UCSD-AML1 (cell line): ENCODE data around the gene MGMT.
A peak's percentile ranks its signal among the peaks of the same experiment; 100 is the strongest.

Source experiments
- DNase-seq: peaks from one replicate; lab custom pipeline; 2025; ENCODE audit not compliant: unreplicated experiment; lab: John Stamatoyannopoulos, UW

Gene MGMT

GRCh38 chr10:129769381-129770116 is 302.5 kb downstream of the MGMT start:
- no peak for DNase-seq

DNA sequence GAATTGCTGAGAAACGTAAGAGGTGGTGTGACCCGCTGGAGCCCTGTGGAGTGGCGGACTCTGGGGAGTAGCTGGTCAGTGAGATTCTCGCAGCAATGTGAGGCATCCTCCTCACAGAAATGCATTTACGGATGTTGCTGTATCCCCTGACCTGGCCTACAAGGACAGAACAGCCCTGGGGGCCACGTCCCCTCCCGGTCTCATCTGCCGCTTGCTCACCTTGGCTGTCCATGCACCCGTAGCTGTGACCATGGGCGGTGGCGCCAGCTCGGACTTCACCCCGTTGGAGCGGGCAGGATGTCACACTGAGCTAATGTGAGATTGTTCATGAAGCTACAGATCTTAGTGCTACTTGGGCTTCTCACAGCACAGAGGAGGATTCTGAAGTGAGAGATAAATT is 303.2 kb downstream of the MGMT start:
- DNase-seq: no peak

- DNase-seq: no peak
Observed at GRCh38 chr10:129771024-129771423, 304.0 kb downstream of the MGMT start.

- no peak for DNase-seq
Observed at GRCh38 chr10:129771576-129771975, 304.5 kb downstream of the MGMT start.

DNA sequence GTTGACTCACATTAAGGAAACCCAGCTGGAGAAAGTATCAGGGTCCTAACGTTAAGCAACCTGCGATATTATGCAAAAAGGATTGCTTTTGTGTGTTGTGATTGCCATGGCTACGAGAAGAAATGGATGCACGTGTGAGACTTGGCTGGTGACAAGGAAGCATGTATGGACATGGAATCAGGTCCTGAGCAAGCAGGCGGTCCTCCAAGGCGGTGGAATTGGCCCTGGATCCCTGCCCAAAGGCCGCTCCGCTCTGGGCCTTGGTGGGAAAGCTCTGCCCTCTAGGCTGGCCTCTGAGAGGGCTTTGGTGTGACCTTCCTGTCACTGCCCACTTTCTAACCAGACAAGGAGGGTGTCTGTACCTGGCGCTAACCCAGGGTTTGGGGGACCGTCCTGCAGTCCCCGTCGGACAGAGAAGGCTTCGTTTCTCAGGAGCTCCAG is 305.0 kb downstream of the MGMT start:
- DNase-seq: no peak

DNA sequence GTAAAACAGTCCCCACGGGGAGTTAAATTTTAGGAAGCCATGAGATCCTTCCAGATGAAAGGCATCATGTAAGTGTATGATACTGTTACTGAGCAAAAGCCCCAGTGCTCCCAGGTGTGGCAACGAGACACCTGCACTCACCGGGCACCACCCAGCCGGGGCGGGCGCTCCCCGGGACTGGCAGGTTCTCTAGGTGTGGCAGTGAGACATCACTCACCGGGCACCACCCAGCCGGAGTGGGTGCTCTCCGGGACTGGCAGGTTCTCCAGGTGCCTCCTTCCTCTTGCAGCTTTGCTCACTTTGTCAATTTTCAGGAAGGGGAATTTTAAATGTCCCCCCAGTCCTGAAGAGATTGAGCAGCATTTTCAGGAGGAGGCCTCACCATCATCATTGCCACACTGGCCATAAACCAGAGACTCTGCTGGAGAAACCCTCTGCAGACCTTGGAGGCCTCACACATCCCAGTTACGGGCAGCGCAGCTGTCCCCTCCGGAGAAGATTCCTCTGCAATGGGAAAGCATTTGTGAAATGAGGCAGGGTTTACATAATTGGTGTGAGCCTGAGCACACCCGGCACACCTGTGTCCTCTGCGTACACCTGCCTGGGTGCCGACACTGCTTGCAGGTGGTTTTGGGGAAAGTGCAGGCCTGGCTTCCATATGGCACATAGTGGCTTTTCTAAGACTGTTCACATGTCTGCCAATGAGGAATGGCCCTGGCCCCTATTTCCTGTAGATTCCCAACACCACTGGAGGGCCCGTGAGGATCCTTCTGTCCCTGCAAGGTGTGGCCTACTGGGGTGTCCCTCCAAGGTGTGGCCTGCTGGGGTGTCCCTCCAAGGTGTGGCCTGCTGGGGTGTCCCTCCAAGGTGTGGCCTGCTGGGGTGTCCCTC is 305.7 kb downstream of the MGMT start:
- DNase-seq: no peak

- no peak for DNase-seq
Observed at GRCh38 chr10:129773359-129773990, 306.4 kb downstream of the MGMT start.

GRCh38 chr10:129774082-129774735 is 307.2 kb downstream of the MGMT start:
- no peak for DNase-seq

GRCh38 chr10:129774736-129775401 is 307.8 kb downstream of the MGMT start:
- no peak for DNase-seq

- no peak for DNase-seq
Observed at GRCh38 chr10:129775681-129776080, 308.6 kb downstream of the MGMT start.

DNA sequence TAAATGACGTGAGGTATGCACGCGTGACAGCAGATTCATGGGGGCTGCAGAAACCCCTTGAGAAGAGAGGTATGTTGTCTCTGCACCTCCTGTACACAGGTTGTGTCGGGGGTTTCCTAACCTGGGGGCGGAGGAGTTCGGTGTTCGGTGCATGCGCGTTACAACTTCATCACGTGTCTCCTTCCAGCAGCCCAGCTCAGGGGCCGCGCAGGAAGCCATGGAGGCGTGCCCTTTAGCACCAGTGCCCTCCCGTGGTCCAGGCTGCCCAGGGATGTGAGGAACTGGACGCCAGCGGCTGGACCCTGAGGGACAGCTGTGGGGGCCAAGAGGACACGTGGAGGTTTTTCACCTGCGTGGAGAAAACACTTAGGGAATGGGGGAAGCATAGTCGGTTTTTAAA is 310.6 kb downstream of the MGMT start:
- DNase-seq: no peak

DNA sequence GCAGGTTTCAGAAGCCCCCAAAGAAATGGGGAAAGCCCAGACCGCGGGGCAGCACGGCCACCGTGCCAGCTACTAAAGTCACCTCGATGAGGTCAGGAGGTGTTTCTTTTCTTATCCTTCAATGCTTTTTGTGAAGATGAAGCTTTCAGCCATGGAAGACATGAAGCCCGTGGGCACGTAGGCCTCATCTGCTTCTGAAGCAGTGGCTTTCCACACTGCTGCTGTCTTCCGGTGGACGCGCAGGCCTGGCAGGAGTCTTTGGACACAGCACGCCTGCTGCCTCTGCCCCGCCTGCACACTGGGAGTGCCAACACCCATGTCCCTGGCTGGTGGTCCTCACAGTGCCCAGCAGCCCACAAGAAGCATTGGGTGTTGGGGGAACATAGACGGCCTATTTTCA is 311.5 kb downstream of the MGMT start:
- DNase-seq: no peak

DNA sequence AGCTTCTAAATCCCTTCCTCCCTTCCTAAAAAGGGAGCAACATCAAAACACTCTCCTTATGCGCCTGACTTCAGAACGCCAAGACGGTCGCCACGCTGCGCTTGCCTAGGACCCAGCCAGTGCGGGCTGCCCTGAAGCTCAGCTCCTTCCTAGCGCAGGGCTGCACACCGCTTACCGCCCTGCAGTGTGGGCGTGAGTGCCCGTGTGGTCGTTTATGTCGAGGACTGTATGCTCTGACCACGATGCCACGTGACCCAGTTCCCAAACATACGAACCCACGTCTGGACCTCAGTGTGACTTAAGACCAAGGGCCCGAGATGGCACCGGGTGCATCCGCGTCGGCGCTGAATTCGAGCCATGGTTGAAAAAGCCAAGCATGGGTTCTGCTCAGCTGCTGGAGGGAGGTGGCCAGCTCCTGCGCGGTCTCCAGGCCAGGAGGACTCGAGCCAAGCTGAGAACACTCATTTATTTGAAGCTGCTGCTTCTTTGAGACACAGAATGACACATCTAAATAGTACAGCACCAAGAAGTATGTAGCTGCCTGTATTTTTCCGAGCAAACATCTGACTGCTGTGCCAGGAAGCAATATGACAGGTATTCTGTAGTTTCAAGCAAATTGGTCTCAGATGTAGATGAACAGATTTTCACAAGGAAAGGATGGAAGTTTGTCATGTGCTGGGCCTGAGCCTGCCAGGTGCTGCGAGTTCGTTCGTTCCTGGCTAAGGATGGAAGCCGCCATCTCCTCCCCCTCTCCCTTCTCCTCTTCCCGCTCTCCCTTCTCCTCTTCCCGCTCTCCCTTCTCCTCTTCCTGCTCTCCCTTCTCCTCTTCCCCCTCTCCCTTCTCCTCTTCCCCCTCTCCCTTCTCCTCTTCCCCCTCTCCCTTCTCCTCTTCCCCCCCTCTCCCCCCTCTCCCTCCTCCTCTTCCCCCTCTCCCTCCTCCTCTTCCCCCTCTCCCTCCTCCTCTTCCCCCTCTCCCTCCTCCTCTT is 312.4 kb downstream of the MGMT start:
- no peak for DNase-seq

DNA sequence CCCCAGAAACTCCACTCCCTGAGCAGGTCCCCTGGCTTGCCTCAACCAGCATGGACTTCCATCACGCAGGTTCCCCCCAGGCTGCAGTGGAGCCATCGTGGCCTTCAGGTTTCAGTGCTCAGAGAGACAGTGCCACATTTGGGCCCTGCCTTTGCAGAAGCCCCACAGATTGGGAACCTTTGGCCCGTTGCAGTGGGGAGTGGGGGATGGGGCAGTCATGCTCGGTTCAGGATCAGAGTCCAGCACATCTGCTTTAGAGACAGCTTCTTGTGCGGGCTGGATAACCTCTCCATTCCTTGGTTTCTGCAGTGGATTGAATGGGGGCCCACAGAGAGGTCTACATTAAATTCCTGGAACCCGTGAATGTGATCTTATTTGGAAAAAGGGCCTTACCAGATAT is 313.2 kb downstream of the MGMT start:
- no peak for DNase-seq

DNA sequence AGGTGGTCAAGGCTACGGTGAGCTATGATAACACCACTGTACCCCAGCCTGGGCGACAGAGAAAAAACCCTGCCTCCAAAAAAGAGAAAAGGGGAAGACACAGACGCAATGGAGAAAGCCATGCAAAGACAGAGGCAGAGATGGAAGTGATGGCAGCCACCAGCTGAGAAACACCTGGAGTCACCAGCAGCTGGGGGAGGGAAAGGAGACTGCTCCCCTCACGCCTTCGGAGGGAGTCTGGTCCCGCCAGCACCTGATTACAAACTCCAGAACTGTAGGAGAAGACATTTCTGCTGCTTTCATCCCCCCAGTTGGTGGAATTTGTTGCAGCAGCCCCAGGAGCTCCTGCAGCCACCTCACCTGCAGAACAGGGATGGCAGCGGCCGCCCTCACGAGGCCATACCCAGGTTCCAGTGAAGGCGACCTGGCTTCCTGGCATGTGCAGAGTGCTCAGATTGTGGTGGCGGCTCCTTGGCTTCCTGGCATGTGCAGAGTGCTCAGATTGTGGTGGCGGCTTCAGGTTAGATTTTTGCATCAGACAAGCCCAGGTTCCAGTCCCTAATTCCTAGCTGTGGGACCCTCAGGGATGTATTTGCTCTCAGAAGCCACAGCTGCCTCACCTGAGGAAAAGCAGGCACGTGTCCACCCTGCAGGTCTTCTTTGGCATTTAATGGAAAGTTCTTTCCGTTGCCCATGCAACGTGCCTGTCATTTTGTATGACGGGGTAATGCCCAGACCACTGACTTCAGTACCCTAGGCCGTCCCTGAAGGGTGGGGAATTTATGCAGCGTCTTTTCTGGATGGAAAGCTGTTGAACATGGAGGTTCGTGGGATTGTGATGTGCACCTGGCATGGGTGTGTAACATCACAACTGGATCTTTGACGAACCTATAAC is 314.1 kb downstream of the MGMT start:
- no peak for DNase-seq

- no peak for DNase-seq
Observed at GRCh38 chr10:129784291-129784690, 317.2 kb downstream of the MGMT start.

GRCh38 chr10:129784891-129785290 is 317.9 kb downstream of the MGMT start:
- DNase-seq: peak; percentile 27

GRCh38 chr10:129785536-129785981 is 318.5 kb downstream of the MGMT start:
- no peak for DNase-seq
